MM.1S (cell line): ENCODE data around the gene APOO.

Experiments
- DNase-seq: peaks from one replicate; pipeline ENCODE4 v3.0.0-alpha.2; 2015
- H2AFZ ChIP-seq: fragments of 300-600 bp; sonication (generic); 2 replicates; pipeline ENCODE4 v1.6.0; 2016; ENCODE audit warnings: antibody characterized with exemption, low read length
- H3F3A ChIP-seq: fragments of 300-600 bp; sonication (generic); 2 replicates; pipeline ENCODE4 v1.6.1; 2016; ENCODE audit warnings: mild to moderate bottlenecking, antibody characterized with exemption, low read length, moderate library complexity, mixed read lengths; ENCODE audit not compliant: insufficient read depth
- H3K27ac ChIP-seq: fragments of 300-600 bp; sonication (generic); 2 replicates; pipeline ENCODE4 v1.5.1; 2016; ENCODE audit warnings: mild to moderate bottlenecking, low read length
- H3K27me3 ChIP-seq: fragments of 300-600 bp; sonication (generic); replicated peaks from 2 replicates; pipeline ENCODE4 v1.6.0; 2016; ENCODE audit warnings: low read length; ENCODE audit not compliant: insufficient read depth
- H3K36me3 ChIP-seq: fragments of 300-600 bp; sonication (generic); replicated peaks from 2 replicates; pipeline ENCODE4 v1.6.1; 2016; ENCODE audit warnings: mild to moderate bottlenecking, low read length, mixed read lengths; ENCODE audit not compliant: insufficient read depth
- H3K4me1 ChIP-seq: fragments of 300-600 bp; sonication (generic); 2 replicates; pipeline ENCODE4 v1.6.1; 2016; ENCODE audit warnings: low read length, mixed read lengths
- H3K4me2 ChIP-seq: fragments of 300-600 bp; sonication (generic); 2 replicates; pipeline ENCODE4 v1.6.0; 2016; ENCODE audit warnings: low read depth, low read length
- H3K4me3 ChIP-seq: fragments of 300-600 bp; sonication (generic); 2 replicates; pipeline ENCODE4 v1.5.1; 2016; ENCODE audit warnings: low read length, mixed read lengths
- H3K79me2 ChIP-seq: fragments of 300-600 bp; sonication (generic); 2 replicates; pipeline ENCODE4 v1.6.1; 2016; ENCODE audit warnings: mixed run types, low read length, mixed read lengths
- H3K9ac ChIP-seq: fragments of 300-600 bp; sonication (generic); 2 replicates; pipeline ENCODE4 v1.6.1; 2016; ENCODE audit warnings: low read length, mixed read lengths
- H3K9me2 ChIP-seq: fragments of 300-600 bp; sonication (generic); replicated peaks from 2 replicates; pipeline ENCODE4 v1.6.1; 2016; ENCODE audit warnings: mild to moderate bottlenecking, low read length, mixed read lengths; ENCODE audit not compliant: insufficient read depth
- H3K9me3 ChIP-seq: fragments of 300-600 bp; sonication (generic); replicated peaks from 2 replicates; pipeline ENCODE4 v1.6.1; 2016; ENCODE audit warnings: mild to moderate bottlenecking, low read length, mixed read lengths; ENCODE audit not compliant: insufficient read depth
- H4K20me1 ChIP-seq: fragments of 300-600 bp; sonication (generic); 2 replicates; pipeline ENCODE4 v1.6.1; 2016; ENCODE audit warnings: mild to moderate bottlenecking, low read length, moderate library complexity, mixed read lengths; ENCODE audit not compliant: insufficient read depth
- EZH2 ChIP-seq: fragments of 300-600 bp; sonication (generic); optimal IDR thresholded peaks from 2 replicates; pipeline ENCODE3; 2017; ENCODE audit warnings: low read depth, mild to moderate bottlenecking, antibody characterized with exemption, low read length, mixed read lengths
- EZH2phosphoT487 ChIP-seq: fragments of 300-600 bp; sonication (generic); IDR thresholded peaks from 2 replicates; pipeline ENCODE4 v1.6.1; 2018; ENCODE audit warnings: antibody characterized with exemption, low read length
- TF ChIP-seq, protein P1 (sequence below): fragments of 300-600 bp; sonication (generic); IDR thresholded peaks from 2 replicates; pipeline ENCODE4 v1.5.1; 2016; ENCODE audit warnings: antibody characterized with exemption, low read length, mixed read lengths

Gene APOO

DNA sequence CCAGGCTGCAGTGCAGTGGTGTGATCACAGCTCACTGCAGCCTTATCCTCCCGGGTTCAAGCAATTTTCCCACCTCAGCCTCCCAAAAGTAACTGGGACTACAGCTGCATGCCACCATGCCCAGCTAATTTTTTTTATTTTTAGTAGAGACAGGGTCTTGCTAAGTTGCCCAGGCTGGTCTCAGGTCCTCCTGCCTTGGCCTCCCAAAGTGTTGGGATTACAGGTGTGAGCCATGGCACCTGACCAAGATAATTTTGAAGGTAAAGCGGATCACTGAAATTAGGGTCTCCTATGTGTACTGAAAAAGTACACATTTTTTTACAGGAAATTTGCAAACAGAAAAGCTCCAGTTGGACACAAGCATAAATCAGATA is 120.0 kb downstream of the APOO start:
- H3K4me1 ChIP-seq = no peaks in the 10 kb centered on the region
- no peak overlapping the region for H3K27ac ChIP-seq
- H3K79me2 ChIP-seq = no peaks in the 10 kb centered on the region; the same call in 1 of the 2 replicates
- TF ChIP-seq EZH2phosphoT487 (no peak), EZH2 (no peak)
- TF ChIP-seq, protein P1, sequence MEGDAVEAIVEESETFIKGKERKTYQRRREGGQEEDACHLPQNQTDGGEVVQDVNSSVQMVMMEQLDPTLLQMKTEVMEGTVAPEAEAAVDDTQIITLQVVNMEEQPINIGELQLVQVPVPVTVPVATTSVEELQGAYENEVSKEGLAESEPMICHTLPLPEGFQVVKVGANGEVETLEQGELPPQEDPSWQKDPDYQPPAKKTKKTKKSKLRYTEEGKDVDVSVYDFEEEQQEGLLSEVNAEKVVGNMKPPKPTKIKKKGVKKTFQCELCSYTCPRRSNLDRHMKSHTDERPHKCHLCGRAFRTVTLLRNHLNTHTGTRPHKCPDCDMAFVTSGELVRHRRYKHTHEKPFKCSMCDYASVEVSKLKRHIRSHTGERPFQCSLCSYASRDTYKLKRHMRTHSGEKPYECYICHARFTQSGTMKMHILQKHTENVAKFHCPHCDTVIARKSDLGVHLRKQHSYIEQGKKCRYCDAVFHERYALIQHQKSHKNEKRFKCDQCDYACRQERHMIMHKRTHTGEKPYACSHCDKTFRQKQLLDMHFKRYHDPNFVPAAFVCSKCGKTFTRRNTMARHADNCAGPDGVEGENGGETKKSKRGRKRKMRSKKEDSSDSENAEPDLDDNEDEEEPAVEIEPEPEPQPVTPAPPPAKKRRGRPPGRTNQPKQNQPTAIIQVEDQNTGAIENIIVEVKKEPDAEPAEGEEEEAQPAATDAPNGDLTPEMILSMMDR = no peak
- no peaks in the 10 kb centered on the region for H3K9me3 ChIP-seq
- no peak overlapping the region for H3K9ac ChIP-seq
- no peak overlapping the region for H3K4me3 ChIP-seq
- no peaks in the 10 kb centered on the region for H3K27me3 ChIP-seq
- H4K20me1 ChIP-seq = no peaks in the 10 kb centered on the region
- DNase-seq = no peak
- H2AFZ ChIP-seq = no peak overlapping the region
- peaks cover 2% of the 10 kb centered on the region; the same call in 1 of the 2 replicates for H3F3A ChIP-seq
- H3K36me3 ChIP-seq = no peaks in the 10 kb centered on the region
- no peaks in the 10 kb centered on the region for H3K9me2 ChIP-seq
- no peak overlapping the region for H3K4me2 ChIP-seq

- Histone ChIP-seq H3K27ac (no peak overlapping the region), H3K4me1 (peaks cover 8% of the 10 kb centered on the region)
Measured at GRCh38 chrX:23786268-23786815, 121.4 kb downstream of the APOO start.

GRCh38 chrX:23785580-23785979 is 122.2 kb downstream of the APOO start:
- no peak for DNase-seq
- H3K4me2 ChIP-seq = no peak overlapping the region
- no peak overlapping the region for H3K27ac ChIP-seq
- TF ChIP-seq EZH2phosphoT487 = no peak
- no peak for TF ChIP-seq EZH2
- no peak overlapping the region for H2AFZ ChIP-seq
- no peaks in the 10 kb centered on the region; the same call in 1 of the 2 replicates for H3K79me2 ChIP-seq
- peaks cover 8% of the 10 kb centered on the region for H3K4me1 ChIP-seq
- no peaks in the 10 kb centered on the region for H3K27me3 ChIP-seq
- H3K9me2 ChIP-seq = no peaks in the 10 kb centered on the region
- no peak overlapping the region for H3K9ac ChIP-seq
- no peak overlapping the region for H3K4me3 ChIP-seq
- no peaks in the 10 kb centered on the region for H3K36me3 ChIP-seq
- peaks cover 16% of the 10 kb centered on the region for H3F3A ChIP-seq
- H4K20me1 ChIP-seq = no peaks in the 10 kb centered on the region
- H3K9me3 ChIP-seq = no peaks in the 10 kb centered on the region

More at GRCh38 chrX:23786268-23786815, 121.4 kb downstream of the APOO start:
- Histone ChIP-seq H3K9me3 (no peaks in the 10 kb centered on the region), H3K79me2 (no peaks in the 10 kb centered on the region; the same call in 1 of the 2 replicates), H3K9me2 (no peaks in the 10 kb centered on the region), H4K20me1 (no peaks in the 10 kb centered on the region), H3F3A (peaks cover 13% of the 10 kb centered on the region), H3K4me3 (no peak overlapping the region), H3K9ac (no peak overlapping the region), H3K36me3 (no peaks in the 10 kb centered on the region), H3K27me3 (no peaks in the 10 kb centered on the region), H3K4me2 (no peak overlapping the region), H2AFZ (no peak overlapping the region)
- TF ChIP-seq, protein P1 = no peak
- TF ChIP-seq EZH2phosphoT487 = no peak
- TF ChIP-seq EZH2 = no peak
- DNase-seq = no peak
